ENCODE results near the gene ATF6B.

Gene ATF6B

GRCh38 chr6:32175711-32176475 lies 47.8 kb upstream of the ATF6B start, which contains the start of gene AGPAT1:
Gene AGPAT1, minus strand, starts transcription at chr6:32176084. Its CDS starts 4,588 bp downstream, at chr6:32171496.
- H3K4me2 ChIP-seq (ENCODE audit: low read depth, low read length) = peak within 1 kb of the TSS; percentile 97
- H3K9me3 ChIP-seq (replicated peaks; ENCODE audit: insufficient read depth, low read length) = no peaks in the 10 kb centered on the region
- no peaks in the 10 kb centered on the region for H3K9me2 ChIP-seq (replicated peaks; ENCODE audit: insufficient read depth, low read length)
- H3K27ac ChIP-seq (ENCODE audit: low read length) = peak within 1 kb of the TSS; percentile 96; the same call in 1 of the 2 replicates
- H3K4me3 ChIP-seq (ENCODE audit: low read length) = peak within 1 kb of the TSS; percentile 90
- H4K20me1 ChIP-seq (ENCODE audit: insufficient read depth, low read length) = no peaks in the 10 kb centered on the region
- H3K27me3 ChIP-seq (replicated peaks; ENCODE audit: insufficient read depth, low read length) = no peaks in the 10 kb centered on the region
- H3K4me1 ChIP-seq (ENCODE audit: low read length) = peaks cover 21% of the 10 kb centered on the region
- H3K9ac ChIP-seq (ENCODE audit: low read length) = peak within 1 kb of the TSS; percentile 83
- H3K36me3 ChIP-seq (replicated peaks; ENCODE audit: insufficient read depth, low read length) = no peaks in the 10 kb centered on the region
- DNase-seq = peak; percentile 92
- peaks cover 19% of the 10 kb centered on the region for H3F3A ChIP-seq (ENCODE audit: insufficient read depth, low read length)
- H2AFZ ChIP-seq (ENCODE audit: low read length) = peak within 1 kb of the TSS; percentile 96
- TF ChIP-seq CTCF (IDR thresholded peaks at IDR 0.05; ENCODE audit: low read length) = no peak
- TF ChIP-seq EZH2phosphoT487 (IDR thresholded peaks at IDR 0.05; ENCODE audit: low read length) = no peak
- no peak for TF ChIP-seq EZH2 (optimal IDR thresholded peaks at IDR 0.05; ENCODE audit: low read depth, low read length)
- peaks cover 17% of the 10 kb centered on the region for H3K79me2 ChIP-seq (ENCODE audit: low read length)

GRCh38 chr6:32175322-32175710 lies 47.3 kb upstream of the ATF6B start:
- Histone ChIP-seq H3K9me2 (replicated peaks; ENCODE audit: insufficient read depth, low read length) (no peaks in the 10 kb centered on the region), H3K4me3 (ENCODE audit: low read length) (peak overlapping the region; percentile 90), H2AFZ (ENCODE audit: low read length) (peak overlapping the region; percentile 96), H3K9me3 (replicated peaks; ENCODE audit: insufficient read depth, low read length) (no peaks in the 10 kb centered on the region), H3K36me3 (replicated peaks; ENCODE audit: insufficient read depth, low read length) (no peaks in the 10 kb centered on the region), H3K4me1 (ENCODE audit: low read length) (peaks cover 21% of the 10 kb centered on the region), H3K27ac (ENCODE audit: low read length) (no peak overlapping the region), H3K4me2 (ENCODE audit: low read depth, low read length) (peak overlapping the region; percentile 97), H4K20me1 (ENCODE audit: insufficient read depth, low read length) (no peaks in the 10 kb centered on the region), H3K9ac (ENCODE audit: low read length) (peak overlapping the region; percentile 83), H3K79me2 (ENCODE audit: low read length) (peaks cover 17% of the 10 kb centered on the region), H3F3A (ENCODE audit: insufficient read depth, low read length) (peaks cover 19% of the 10 kb centered on the region), H3K27me3 (replicated peaks; ENCODE audit: insufficient read depth, low read length) (no peaks in the 10 kb centered on the region)
- TF ChIP-seq CTCF (IDR thresholded peaks at IDR 0.05; ENCODE audit: low read length) = no peak
- TF ChIP-seq EZH2 (optimal IDR thresholded peaks at IDR 0.05; ENCODE audit: low read depth, low read length) = no peak
- TF ChIP-seq EZH2phosphoT487 (IDR thresholded peaks at IDR 0.05; ENCODE audit: low read length) = no peak
- no peak for DNase-seq

GRCh38 chr6:32174416-32174815 lies 46.4 kb upstream of the ATF6B start:
- H3K27ac ChIP-seq (ENCODE audit: low read length) = no peak overlapping the region
- peaks cover 21% of the 10 kb centered on the region for H3K4me1 ChIP-seq (ENCODE audit: low read length)
- H3K9me3 ChIP-seq (replicated peaks; ENCODE audit: insufficient read depth, low read length) = no peaks in the 10 kb centered on the region
- peaks cover 19% of the 10 kb centered on the region for H3F3A ChIP-seq (ENCODE audit: insufficient read depth, low read length)
- TF ChIP-seq EZH2 (optimal IDR thresholded peaks at IDR 0.05; ENCODE audit: low read depth, low read length) (no peak), EZH2phosphoT487 (IDR thresholded peaks at IDR 0.05; ENCODE audit: low read length) (no peak), CTCF (IDR thresholded peaks at IDR 0.05; ENCODE audit: low read length) (no peak)
- no peak overlapping the region for H3K4me3 ChIP-seq (ENCODE audit: low read length)
- peaks cover 17% of the 10 kb centered on the region for H3K79me2 ChIP-seq (ENCODE audit: low read length)
- no peak overlapping the region for H2AFZ ChIP-seq (ENCODE audit: low read length)
- H3K36me3 ChIP-seq (replicated peaks; ENCODE audit: insufficient read depth, low read length) = no peaks in the 10 kb centered on the region
- no peak overlapping the region for H3K4me2 ChIP-seq (ENCODE audit: low read depth, low read length)
- no peaks in the 10 kb centered on the region for H4K20me1 ChIP-seq (ENCODE audit: insufficient read depth, low read length)
- H3K9ac ChIP-seq (ENCODE audit: low read length) = no peak overlapping the region
- H3K9me2 ChIP-seq (replicated peaks; ENCODE audit: insufficient read depth, low read length) = no peaks in the 10 kb centered on the region
- no peak for DNase-seq
- H3K27me3 ChIP-seq (replicated peaks; ENCODE audit: insufficient read depth, low read length) = no peaks in the 10 kb centered on the region

Measured in MM.1S (cell line).